Gastrocnemius medialis (tissue), 4 donors: Measurements from ENCODE around the gene SNX18. TPM values are rescaled to one million over a fixed set of nuclear protein-coding genes. Genes with fewer than 3 reads are reported as not detected.

Experiments used
- ATAC-seq, 2 donors: fragments of 150-250 bp; one replicate each; pipeline ENCODE4 v1.9.1; 2016
- DNase-seq, 2 donors: peaks; one replicate each; pipeline ENCODE4 v3.0.0-alpha.2; 2019
- H3K27ac ChIP-seq, 4 donors: fragments of 200-600 bp; sonication (generic); 1 replicate in 1 of 4; 2 replicates in 3 of 4; pipeline ENCODE4 v1.5.1; 2016 to 2018; ENCODE audit warnings: mild to moderate bottlenecking in 2 of 4, moderate library complexity in 1 of 4
- H3K27me3 ChIP-seq, 3 donors: fragments of 200-600 bp; sonication (generic) in 2 of 3; 1 replicate in 1 of 3; 2 replicates in 2 of 3; pipeline versions ENCODE4 v1.5.1 to v1.6.0; 2016 to 2019; ENCODE audit warnings: mild to moderate bottlenecking in 1 of 3, moderate library complexity in 1 of 3
- H3K36me3 ChIP-seq, 2 donors: fragments of 200-600 bp; sonication (generic) in 1 of 2; one replicate each; pipeline ENCODE4 v1.5.1; 2017 to 2018
- H3K4me1 ChIP-seq, 2 donors: fragments of 200-600 bp; sonication (generic) in 1 of 2; one replicate each; pipeline ENCODE4 v1.5.1; 2016 to 2017; ENCODE audit warnings: mild to moderate bottlenecking in 2 of 2
- H3K4me3 ChIP-seq, 4 donors: fragments of 200-600 bp; sonication (generic) in 3 of 4; 1 replicate in 1 of 4; 2 replicates in 3 of 4; pipeline ENCODE4 v1.5.1; 2016 to 2019; ENCODE audit warnings: mild to moderate bottlenecking in 2 of 4
- H3K9me3 ChIP-seq, 3 donors: fragments of 200-600 bp; sonication (generic) in 2 of 3; 1 replicate in 1 of 3; 2 replicates in 2 of 3; pipeline ENCODE4 v1.5.1; 2016 to 2019
- CTCF ChIP-seq, 5 experiments: fragments of 450-650 bp in 3 of 5; fragments of 200-600 bp in 2 of 5; sonication (generic) in 2 of 5; IDR thresholded peaks in 4 of 5; conservative IDR thresholded peaks in 1 of 5; 1 replicate in 4 of 5; 2 replicates in 1 of 5; pipeline ENCODE4 v1.5.1; 2016 to 2019; ENCODE audit warnings: antibody characterized with exemption in 5 of 5, mild to moderate bottlenecking in 3 of 5, moderate library complexity in 3 of 5
- POLR2A ChIP-seq, 2 donors: fragments of 450-650 bp; IDR thresholded peaks; one replicate each; pipeline ENCODE4 v1.6.1; 2017; ENCODE audit warnings: antibody characterized with exemption in 2 of 2, mild to moderate bottlenecking in 2 of 2, moderate library complexity in 2 of 2
- in situ Hi-C, 4 donors: fragments of 200-750 bp; cut with MboI; loops; one replicate each; pipeline versions ENCODE4 v1.15.0 to v1.8.0; 2017; ENCODE audit warnings: low sequenced_read_pairs in 4 of 4
- intact Hi-C: fragments of 100-400 bp; cut with DNase I; formaldehyde crosslinking; loops from one replicate; pipeline ENCODE4 v1.15.1; 2023; ENCODE audit warnings: low total_unique reads
- total RNA-seq, 4 donors: library from RNA; depleted of rRNA; stranded (reverse); fragments of >200 nt; gene quantifications; one replicate each; pipeline versions ENCODE4 v1.1.0 to v1.2.3, GENCODE V29; 2016

SNX18 gene
- total RNA-seq, 4 donors from 2014 or later, result 16.3 to 18.5 (median 18.0) TPM

GRCh38 chr5:54580997-54581811, 63.6 kb downstream of the SNX18 start:
- in situ Hi-C loops, result no loop called here
- no peak for DNase-seq
- no peaks in the 10 kb centered on the region for H3K27me3 ChIP-seq
- peak in 1 of 2 donors; percentile 33 for ATAC-seq
- no peak for TF ChIP-seq CTCF (IDR thresholded peaks at IDR 0.05 in 4 of 5, conservative IDR thresholded peaks at IDR 0.05 in 1 of 5)
- TF ChIP-seq POLR2A (IDR thresholded peaks at IDR 0.05), result no peak
- intact Hi-C loops, result no loop called here
- H3K4me1 ChIP-seq, result peaks cover 0 to 11% of the 10 kb centered on the region in 2 donors
- no peak overlapping the region for H3K4me3 ChIP-seq
- peak overlapping the region; percentile 51 to 67 (median 58) for H3K27ac ChIP-seq
- H3K36me3 ChIP-seq, result no peaks in the 10 kb centered on the region
- H3K9me3 ChIP-seq, result no peaks in the 10 kb centered on the region

GRCh38 chr5:54581831-54582548, 64.4 kb downstream of the SNX18 start:
- intact Hi-C loops, result no loop called here
- ATAC-seq, result peak; percentile 77 to 86
- Histone ChIP-seq H3K27ac (peak overlapping the region; percentile 51 to 67 (median 58)), H3K4me3 (no peak overlapping the region), H3K27me3 (no peaks in the 10 kb centered on the region), H3K36me3 (no peaks in the 10 kb centered on the region), H3K4me1 (peaks cover 0 to 11% of the 10 kb centered on the region in 2 donors), H3K9me3 (no peaks in the 10 kb centered on the region)
- in situ Hi-C loops, result no loop called here
- TF ChIP-seq CTCF (IDR thresholded peaks at IDR 0.05 in 4 of 5, conservative IDR thresholded peaks at IDR 0.05 in 1 of 5), result no peak
- TF ChIP-seq POLR2A (IDR thresholded peaks at IDR 0.05), result no peak
- DNase-seq, result no peak

GRCh38 chr5:54586336-54586735, 68.8 kb downstream of the SNX18 start:
- intact Hi-C loops, result no loop called here

GRCh38 chr5:54589786-54590185, 72.2 kb downstream of the SNX18 start:
- DNase-seq (no peak), ATAC-seq (no peak)
- in situ Hi-C loops (no loop called here), intact Hi-C loops (no loop called here)
- TF ChIP-seq CTCF (IDR thresholded peaks at IDR 0.05 in 4 of 5, conservative IDR thresholded peaks at IDR 0.05 in 1 of 5), result no peak
- TF ChIP-seq POLR2A (IDR thresholded peaks at IDR 0.05), result no peak
- no peaks in the 10 kb centered on the region for H3K4me1 ChIP-seq
- H3K4me3 ChIP-seq, result no peak overlapping the region
- H3K27me3 ChIP-seq, result no peaks in the 10 kb centered on the region
- no peak overlapping the region for H3K27ac ChIP-seq
- no peaks in the 10 kb centered on the region for H3K36me3 ChIP-seq
- no peaks in the 10 kb centered on the region for H3K9me3 ChIP-seq

More at GRCh38 chr5:54586336-54586735, 68.8 kb downstream of the SNX18 start:
- Histone ChIP-seq H3K4me1 (peaks cover 0 to 5% of the 10 kb centered on the region in 2 donors), H3K27ac (no peak overlapping the region), H3K4me3 (no peak overlapping the region), H3K9me3 (no peaks in the 10 kb centered on the region), H3K36me3 (no peaks in the 10 kb centered on the region), H3K27me3 (no peaks in the 10 kb centered on the region)
- ATAC-seq, result no peak
- in situ Hi-C loops, result no loop called here
- TF ChIP-seq CTCF (IDR thresholded peaks at IDR 0.05 in 4 of 5, conservative IDR thresholded peaks at IDR 0.05 in 1 of 5) (no peak), POLR2A (IDR thresholded peaks at IDR 0.05) (no peak)
- no peak for DNase-seq
